Kidney epithelial cell (primary cell): ENCODE results near the gene PPP3CA. TPM values are rescaled to one million over a fixed set of nuclear protein-coding genes. Genes with fewer than 3 reads are reported as not detected.

Experiments
- DNase-seq: peaks from one replicate; pipeline ENCODE4 v3.0.0-alpha.2; 2010; ENCODE audit warnings: low read depth
- H3K27me3 ChIP-seq: 2 replicates; pipeline ENCODE4 v1.6.0; 2011; ENCODE audit warnings: low read length; ENCODE audit not compliant: control insufficient read depth, insufficient read depth
- H3K36me3 ChIP-seq: 2 replicates; pipeline ENCODE4 v1.5.1; 2011; ENCODE audit warnings: low read length; ENCODE audit not compliant: control insufficient read depth, insufficient read depth
- H3K4me3 ChIP-seq: 2 replicates; pipeline ENCODE4 v1.5.1; 2011; ENCODE audit warnings: low read depth, mild to moderate bottlenecking, control low read depth, low read length
- CTCF ChIP-seq: IDR thresholded peaks from 2 replicates; pipeline ENCODE4 v1.5.1; 2011; ENCODE audit warnings: mild to moderate bottlenecking, moderate library complexity, low read length, control low read depth, inconsistent platforms; ENCODE audit not compliant: insufficient read depth, poor library complexity, severe bottlenecking
- total RNA-seq: library from RNA; depleted of rRNA; stranded (reverse); fragments of >200 nt; gene quantifications from 2 replicates; pipeline ENCODE4 v1.2.3, GENCODE V29; 2015

Gene PPP3CA
- total RNA-seq, 1 donor from 2014 or later: 26.5 TPM

GRCh38 chr4:100985576-100985975 lies 361.8 kb downstream of the PPP3CA start:
- Histone ChIP-seq H3K4me3 (no peak overlapping the region), H3K36me3 (no peaks in the 10 kb centered on the region), H3K27me3 (no peaks in the 10 kb centered on the region)
- DNase-seq: no peak
- TF ChIP-seq CTCF: no peak

- Histone ChIP-seq H3K27me3 (no peaks in the 10 kb centered on the region), H3K4me3 (no peak overlapping the region), H3K36me3 (no peaks in the 10 kb centered on the region)
- no peak for TF ChIP-seq CTCF
- DNase-seq: peak; percentile 12
These were observed 362.4 kb downstream of the PPP3CA start for GRCh38 chr4:100984901-100985300.

- Histone ChIP-seq H3K36me3 (no peaks in the 10 kb centered on the region), H3K4me3 (no peak overlapping the region), H3K27me3 (no peaks in the 10 kb centered on the region)
- DNase-seq: no peak
- TF ChIP-seq CTCF: no peak
These were observed 363.9 kb downstream of the PPP3CA start for GRCh38 chr4:100983426-100983825.

GRCh38 chr4:100982345-100982744 lies 365.0 kb downstream of the PPP3CA start:
- no peaks in the 10 kb centered on the region for H3K36me3 ChIP-seq
- no peak for TF ChIP-seq CTCF
- DNase-seq: no peak
- H3K4me3 ChIP-seq: no peak overlapping the region
- no peaks in the 10 kb centered on the region for H3K27me3 ChIP-seq

GRCh38 chr4:100981447-100982204 lies 365.7 kb downstream of the PPP3CA start:
- H3K4me3 ChIP-seq: no peak overlapping the region
- no peak for DNase-seq
- no peak for TF ChIP-seq CTCF
- no peaks in the 10 kb centered on the region for H3K27me3 ChIP-seq
- H3K36me3 ChIP-seq: no peaks in the 10 kb centered on the region

GRCh38 chr4:100979736-100980135 lies 367.6 kb downstream of the PPP3CA start:
- Histone ChIP-seq H3K4me3 (no peak overlapping the region), H3K27me3 (no peaks in the 10 kb centered on the region), H3K36me3 (no peaks in the 10 kb centered on the region)
- no peak for TF ChIP-seq CTCF
- no peak for DNase-seq
